Measurements from ENCODE around the gene SDCBP2. TPM values are rescaled to one million over a fixed set of nuclear protein-coding genes. Genes with fewer than 3 reads are reported as not detected.

Gene SDCBP2
- total and polyA plus RNA-seq, 10 of the 15 experiments (the other 5 are each of a cell fraction or from before 2014, with no cell fraction given): 0.16 to 2.4 (median 1.1) TPM; not detected in 1

- ATAC-seq: no peak
- Histone ChIP-seq H3K9me3 (replicated peaks; ENCODE audit: control insufficient read depth, insufficient read depth, low read length) (no peaks in the 10 kb centered on the region), H3K79me2 (ENCODE audit: control insufficient read depth, insufficient read depth, low read length) (no peaks in the 10 kb centered on the region), H3K27me3 (replicated peaks in 1 of 2; ENCODE audit: control insufficient read depth in 2 of 2, insufficient read depth in 2 of 2, low read length in 1 of 2) (peaks cover 0 to 2% of the 10 kb centered on the region in 2 experiments; a peak in 3 of 4 replicates), H3K9ac (ENCODE audit: control insufficient read depth, insufficient read depth, low read length) (no peak overlapping the region), H4K20me1 (ENCODE audit: control insufficient read depth, insufficient read depth) (no peaks in the 10 kb centered on the region), H3K4me2 (ENCODE audit: control insufficient read depth, insufficient read depth) (no peak overlapping the region), H3K4me1 (ENCODE audit: control insufficient read depth, insufficient read depth, low read length) (no peaks in the 10 kb centered on the region), H3K27ac (ENCODE audit: control insufficient read depth, insufficient read depth) (no peak overlapping the region), H3K36me3 (ENCODE audit: control insufficient read depth in 2 of 2, insufficient read depth in 2 of 2, low read length in 1 of 2) (no peaks in the 10 kb centered on the region), H2AFZ (ENCODE audit: control insufficient read depth, low read depth, low read length) (no peak overlapping the region), H3K4me3 (no peak overlapping the region)
- 24% methylated on average over 6 of the region's 6 CpGs for WGBS (ENCODE audit: insufficient coverage, insufficient replicate concordance, low lambda C conversion rate, missing lambda C conversion rate)
- intact Hi-C loops (cut with micrococcal nuclease; ENCODE audit: unreplicated experiment): no loop called here
- POLR2A ChIA-PET: no interaction called here
- SMC1A ChIA-PET (ENCODE audit: uncharacterized antibody, unreplicated experiment): no interaction called here
- no peak for TF ChIP-seq ATF7 (IDR thresholded peaks at IDR 0.05; ENCODE audit: low read depth)
- no peak for TF ChIP-seq MYB (IDR thresholded peaks at IDR 0.05; ENCODE audit: borderline replicate concordance, low read depth, low read length)
- no peak for TF ChIP-seq SPI1 (IDR thresholded peaks at IDR 0.05; ENCODE audit: borderline replicate concordance, insufficient read depth, low read depth, low read length)
- no peak for TF ChIP-seq RUNX3 (IDR thresholded peaks at IDR 0.05; ENCODE audit: low read length)
- no peak for TF ChIP-seq JUND (IDR thresholded peaks at IDR 0.05; ENCODE audit: low read depth, low read length)
- no peak for TF ChIP-seq GATAD2B (conservative IDR thresholded peaks at IDR 0.05; ENCODE audit: low read depth)
- no peak for TF ChIP-seq CEBPB (IDR thresholded peaks at IDR 0.05; ENCODE audit: borderline replicate concordance in 1 of 2, low read depth in 2 of 2, low read length in 2 of 2)
- no peak for TF ChIP-seq CHD1 (IDR thresholded peaks at IDR 0.05; ENCODE audit: low read depth, low read length)
- no peak for TF ChIP-seq MTA3 (IDR thresholded peaks at IDR 0.05; ENCODE audit: borderline replicate concordance, low read length)
- TF ChIP-seq POU2F2 (IDR thresholded peaks at IDR 0.05; ENCODE audit: borderline replicate concordance, low read depth, low read length): no peak
- no peak for DNase-seq (ENCODE audit: low read depth, low spot score)
- CTCF ChIA-PET: no interaction called here
- FAIRE-seq: no peak
- no TSS peak for BruUV-seq (replicated peaks)
- RAD21 ChIA-PET (ENCODE audit: unreplicated experiment): no interaction called here
- in situ Hi-C loops (cut with MboI): no loop called here
Measured at GRCh38 chr20:1293641-1294379, 35.1 kb downstream of the SDCBP2 start.

All from GM12878 (cell line).